NCI-H345 treated with DMSO at 0.1 percent for 48 hours (cell line): ENCODE measurements around the gene LAMB1.
"Not testable (repeated sequence)": the region's sequence is repeated elsewhere in the genome, so short reads cannot be mapped to it uniquely, and the experiment has no call there.

Source experiments
- DNase-seq: peaks from one replicate; lab custom pipeline; 2025; ENCODE audit not compliant: unreplicated experiment; lab: John Stamatoyannopoulos, UW

The LAMB1 gene

DNA sequence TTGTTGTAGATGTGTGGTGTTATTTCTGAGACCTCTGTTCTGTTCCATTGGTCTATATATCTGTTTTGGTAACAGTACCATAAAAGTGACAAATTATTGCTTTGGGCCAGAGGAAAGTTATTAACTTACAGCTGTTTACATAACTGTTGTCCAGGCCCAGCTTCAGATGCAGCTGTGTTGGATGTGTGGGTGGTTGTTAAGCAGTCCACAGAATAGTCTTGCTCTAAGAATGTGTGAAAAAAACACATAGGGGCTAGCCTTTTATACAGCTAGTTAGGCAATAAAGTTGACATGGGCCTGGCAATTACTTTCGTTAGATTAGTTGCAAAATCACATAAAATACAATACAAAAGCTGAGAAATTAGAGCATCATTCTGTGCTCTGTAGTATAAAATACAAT, 80.1 kb downstream of the LAMB1 start:
- no peak for DNase-seq

DNA sequence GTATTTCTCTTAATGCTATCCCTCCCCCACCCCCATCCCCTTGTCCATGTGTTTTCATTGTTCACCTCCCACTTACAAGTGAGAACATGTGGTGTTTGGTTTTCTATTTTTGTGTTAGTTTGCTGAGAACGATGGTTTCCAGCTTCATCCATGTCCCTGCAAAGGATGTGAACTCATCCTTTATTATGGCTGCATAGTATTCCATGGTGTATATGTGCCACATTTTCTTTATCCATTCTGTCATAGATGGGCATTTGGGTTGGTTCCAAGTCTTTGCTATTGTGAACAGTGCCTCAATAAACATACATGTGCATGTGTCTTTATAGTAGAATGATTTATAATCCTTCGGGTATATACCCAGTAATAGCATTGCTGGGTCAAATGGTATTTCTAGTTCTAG, 81.1 kb downstream of the LAMB1 start:
- not testable (repeated sequence) for DNase-seq

DNA sequence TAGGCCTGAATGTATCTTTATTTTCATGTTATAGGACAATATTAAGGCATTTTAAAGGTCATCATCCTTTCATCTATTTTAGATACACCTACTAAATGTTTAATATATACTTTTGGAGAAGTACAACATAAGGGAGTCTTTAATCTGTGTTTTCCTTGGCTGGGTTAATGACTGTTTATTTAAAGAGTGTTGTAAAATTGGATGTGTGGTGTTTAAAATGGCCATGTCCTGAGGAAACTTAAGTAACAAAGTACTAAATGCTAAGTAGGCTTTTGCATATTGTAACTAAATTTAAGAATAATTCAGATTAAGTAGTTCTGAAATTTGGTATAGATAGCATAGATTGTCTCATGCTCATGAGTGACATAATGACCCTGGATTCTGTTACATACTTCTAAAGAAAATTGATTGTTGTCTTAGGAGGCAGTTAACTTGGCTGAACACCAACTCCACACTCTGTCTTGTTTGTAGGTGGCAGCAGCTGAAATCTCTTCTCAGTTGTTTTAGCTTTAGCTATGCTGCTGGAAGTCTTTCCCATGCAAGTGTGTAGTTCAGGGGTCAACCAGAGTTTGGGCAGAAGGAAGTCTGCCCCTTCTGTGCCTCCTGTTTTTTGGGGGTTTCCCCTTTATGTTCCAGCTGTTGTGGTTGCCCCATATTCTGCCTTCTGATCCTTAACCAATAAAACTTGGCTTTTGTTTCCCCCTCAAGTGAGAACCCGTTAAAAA, 82.8 kb downstream of the LAMB1 start:
- no peak for DNase-seq

DNA sequence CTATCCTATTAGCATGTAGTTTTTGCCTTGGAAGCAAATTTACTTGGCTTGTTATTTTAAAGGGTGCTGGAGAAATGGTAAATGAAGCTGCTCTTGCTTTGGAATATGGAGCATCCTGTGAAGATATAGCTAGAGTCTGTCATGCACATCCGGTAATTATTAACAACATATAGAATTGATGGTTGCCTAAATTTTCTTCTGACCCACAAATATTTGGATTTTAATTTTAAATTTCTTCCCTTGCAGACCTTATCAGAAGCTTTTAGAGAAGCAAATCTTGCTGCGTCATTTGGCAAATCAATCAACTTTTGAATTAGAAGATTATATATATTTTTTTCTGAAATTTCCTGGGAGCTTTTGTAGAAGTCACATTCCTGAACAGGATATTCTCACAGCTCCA, 84.0 kb downstream of the LAMB1 start:
- DNase-seq, result no peak

DNA sequence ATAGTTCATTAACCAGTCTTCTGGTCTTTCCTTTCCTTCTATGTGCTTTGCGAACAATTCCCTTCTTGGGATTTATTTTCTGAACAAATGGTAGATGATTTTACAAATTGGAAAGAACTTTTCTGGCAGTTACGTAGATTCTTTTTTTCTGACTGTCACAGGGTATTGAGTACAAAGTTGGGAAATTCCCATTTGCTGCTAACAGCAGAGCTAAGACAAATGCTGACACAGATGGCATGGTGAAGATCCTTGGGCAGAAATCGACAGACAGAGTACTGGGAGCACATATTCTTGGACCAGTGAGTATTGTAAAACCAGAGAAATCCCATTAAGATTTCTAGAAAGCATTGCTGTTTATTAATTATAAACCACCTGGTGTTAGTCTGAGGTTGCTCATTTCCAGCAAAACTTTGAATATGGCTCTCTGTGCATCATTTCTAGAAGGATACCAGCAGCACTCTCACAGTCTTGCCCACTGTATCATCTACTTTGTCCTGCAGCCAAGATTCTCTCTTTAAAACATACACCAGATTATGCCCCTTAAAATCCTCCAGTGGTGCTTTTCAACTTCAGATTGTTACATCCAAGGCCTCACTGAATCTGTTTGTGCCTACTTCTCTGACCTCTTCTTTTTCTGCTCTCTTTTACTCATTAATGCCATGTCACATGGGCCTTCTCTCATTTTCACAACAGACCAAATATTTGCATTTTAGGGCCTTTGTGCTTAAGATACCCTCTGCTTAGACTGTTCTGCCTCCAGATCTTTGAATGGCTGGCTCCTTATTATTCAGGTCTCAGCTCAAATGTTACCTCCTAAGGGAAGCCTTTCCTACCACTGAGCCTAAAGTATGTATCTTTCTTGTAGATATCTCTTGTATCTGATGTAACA, 85.0 kb downstream of the LAMB1 start:
- DNase-seq, result no peak

DNA sequence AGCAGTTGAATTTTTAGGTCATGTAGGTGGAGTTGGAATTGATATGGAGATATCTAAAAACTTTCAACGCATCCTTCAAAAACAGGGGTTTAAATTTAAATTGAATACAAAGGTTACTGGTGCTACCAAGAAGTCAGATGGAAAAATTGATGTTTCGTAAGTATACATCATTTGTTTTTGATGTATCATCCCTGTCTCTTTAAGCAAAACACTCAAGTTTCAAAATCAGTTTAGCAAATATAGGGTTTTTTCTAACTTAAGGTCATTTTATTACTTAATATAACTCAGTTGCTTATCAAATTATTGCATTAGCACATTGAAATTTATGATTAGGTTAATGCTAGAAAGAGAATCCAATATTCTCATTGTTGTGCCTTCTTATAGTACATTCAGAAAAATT, 87.4 kb downstream of the LAMB1 start:
- DNase-seq, result no peak

DNA sequence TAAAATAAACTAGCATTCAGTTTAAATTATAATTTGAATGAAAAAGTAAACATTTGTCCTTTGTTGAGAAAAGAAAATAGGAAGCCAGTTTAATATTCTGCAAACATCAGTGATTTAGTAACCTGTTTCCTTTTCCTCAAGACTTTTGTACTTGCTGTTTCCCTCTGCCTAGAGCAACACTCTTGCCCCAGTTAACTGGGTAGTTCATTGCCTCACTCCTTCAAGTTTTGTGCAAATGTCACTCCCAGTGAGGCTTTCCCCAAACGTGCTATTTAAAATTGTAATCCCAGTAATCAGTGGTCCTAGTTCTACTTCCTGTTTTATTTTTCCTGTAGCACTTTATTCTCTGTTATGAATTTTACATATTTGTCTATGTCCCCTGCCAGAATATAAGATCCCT, 88.1 kb downstream of the LAMB1 start:
- DNase-seq, result no peak

DNA sequence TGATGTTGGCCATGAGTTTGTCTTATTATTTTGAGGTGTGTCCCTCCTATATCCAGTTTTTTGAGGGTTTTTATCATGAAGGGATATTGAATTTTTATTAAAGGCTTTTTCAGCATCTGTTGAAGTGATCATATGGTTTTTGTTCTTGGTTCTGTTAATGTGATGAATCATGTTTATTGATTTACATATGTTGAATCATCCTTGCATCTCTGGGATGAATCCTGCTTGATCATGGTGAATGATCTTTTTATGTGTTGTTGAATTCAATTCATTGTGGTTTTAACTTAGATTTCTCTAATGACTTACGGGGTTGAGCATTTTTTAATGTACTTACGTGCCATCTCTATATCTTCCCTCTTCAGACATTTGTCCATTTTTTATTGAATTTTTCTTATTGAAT, 89.1 kb downstream of the LAMB1 start:
- no peak for DNase-seq

DNA sequence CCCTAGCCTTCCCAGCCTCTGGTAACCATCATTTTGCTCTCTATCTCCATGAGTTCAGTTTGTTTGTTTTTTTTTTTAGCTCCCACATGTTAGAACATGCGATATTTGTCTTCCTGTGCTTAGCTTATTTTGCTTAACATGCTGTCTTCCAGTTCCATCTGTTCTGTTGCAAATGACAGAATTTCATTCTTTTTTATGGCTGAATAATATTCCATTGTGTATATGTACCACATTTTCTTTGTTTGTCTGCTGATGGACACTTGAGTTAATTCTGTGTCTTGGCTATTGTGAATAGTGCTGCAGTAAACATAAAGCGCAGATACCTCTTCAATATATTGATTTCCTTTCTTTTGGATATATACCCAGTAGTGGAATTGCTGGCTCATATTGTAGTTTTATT, 91.0 kb downstream of the LAMB1 start:
- no peak for DNase-seq

DNA sequence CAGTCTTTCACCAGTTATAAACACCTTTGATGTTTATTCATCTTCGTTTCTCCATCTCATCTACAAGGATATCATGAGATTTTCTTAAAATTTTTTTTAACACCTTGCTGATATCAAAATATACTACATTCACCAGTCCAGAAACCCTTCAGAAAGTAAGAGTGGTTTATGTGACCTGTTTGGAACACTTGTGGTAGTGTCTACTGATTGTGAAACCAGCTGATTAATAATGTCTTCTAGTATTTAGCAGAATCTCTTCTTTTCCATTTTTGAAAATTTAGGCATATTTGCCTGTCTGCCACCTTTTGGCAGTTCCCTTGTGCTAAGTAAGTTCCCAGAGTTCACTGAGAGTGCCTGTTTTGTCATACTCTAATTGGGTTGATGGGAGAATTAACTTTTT, 93.5 kb downstream of the LAMB1 start:
- no peak for DNase-seq

DNA sequence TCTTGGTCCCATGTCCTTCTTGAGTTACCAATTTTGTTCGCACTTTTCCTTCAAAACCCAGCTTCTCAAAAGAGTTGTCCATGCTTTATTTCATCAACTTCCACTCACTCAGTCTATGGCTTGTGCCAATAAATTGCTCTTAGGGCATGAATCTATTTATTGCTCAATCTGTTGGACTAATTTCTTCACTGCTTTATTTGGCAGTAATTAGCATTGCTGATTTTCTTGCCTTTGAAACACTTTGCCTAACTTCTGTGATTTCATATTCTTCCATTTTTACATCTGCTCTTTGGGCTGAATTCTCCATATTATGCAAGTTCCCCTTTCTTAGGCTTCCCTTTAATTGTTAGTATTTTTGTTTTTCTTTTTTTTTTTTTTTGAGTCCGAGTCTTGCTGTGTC, 95.2 kb downstream of the LAMB1 start:
- DNase-seq, result no peak

DNA sequence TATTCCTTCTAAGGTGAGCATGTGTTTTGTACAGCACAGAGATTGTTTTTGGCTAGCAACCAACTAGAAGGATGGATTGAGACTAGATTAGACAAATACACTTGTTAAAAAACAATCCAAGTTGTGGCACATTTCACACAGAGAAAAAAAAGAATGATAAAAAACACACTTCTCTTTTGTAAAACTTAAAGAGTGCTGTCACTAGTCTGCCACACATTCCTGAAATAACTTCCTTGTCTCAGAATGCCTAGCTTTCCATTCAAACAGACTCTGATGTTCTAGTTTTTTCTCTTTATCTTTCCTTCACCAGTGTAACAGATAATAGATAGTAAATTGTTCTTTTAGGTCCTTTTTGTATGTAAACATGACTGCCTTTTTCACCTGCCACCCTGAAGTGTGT, 100.6 kb downstream of the LAMB1 start:
- no peak for DNase-seq

DNA sequence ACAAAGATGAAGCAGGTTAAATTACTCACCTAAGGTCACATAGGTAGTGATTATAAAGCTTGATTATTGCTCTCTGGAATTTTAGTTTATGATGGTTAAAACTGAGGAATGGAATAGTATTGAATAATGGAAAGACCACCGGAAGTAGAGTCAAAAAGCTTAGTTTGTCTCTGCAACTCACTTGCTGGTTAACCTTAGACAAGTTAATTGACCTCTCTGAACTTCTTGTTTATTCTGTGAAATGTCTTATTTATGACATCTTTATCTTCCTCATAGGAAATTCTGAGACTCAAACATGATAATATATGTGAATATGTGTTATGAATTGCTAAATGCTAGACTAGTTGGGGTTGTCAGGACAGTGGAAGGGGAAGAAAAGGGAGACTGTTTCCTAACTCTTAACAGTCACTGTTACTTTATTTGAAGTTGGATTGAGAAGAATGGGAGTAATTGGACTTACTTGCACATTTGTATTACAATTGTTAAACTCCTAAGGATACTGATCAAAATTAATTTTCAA, 102.4 kb downstream of the LAMB1 start:
- DNase-seq, result no peak

DNA sequence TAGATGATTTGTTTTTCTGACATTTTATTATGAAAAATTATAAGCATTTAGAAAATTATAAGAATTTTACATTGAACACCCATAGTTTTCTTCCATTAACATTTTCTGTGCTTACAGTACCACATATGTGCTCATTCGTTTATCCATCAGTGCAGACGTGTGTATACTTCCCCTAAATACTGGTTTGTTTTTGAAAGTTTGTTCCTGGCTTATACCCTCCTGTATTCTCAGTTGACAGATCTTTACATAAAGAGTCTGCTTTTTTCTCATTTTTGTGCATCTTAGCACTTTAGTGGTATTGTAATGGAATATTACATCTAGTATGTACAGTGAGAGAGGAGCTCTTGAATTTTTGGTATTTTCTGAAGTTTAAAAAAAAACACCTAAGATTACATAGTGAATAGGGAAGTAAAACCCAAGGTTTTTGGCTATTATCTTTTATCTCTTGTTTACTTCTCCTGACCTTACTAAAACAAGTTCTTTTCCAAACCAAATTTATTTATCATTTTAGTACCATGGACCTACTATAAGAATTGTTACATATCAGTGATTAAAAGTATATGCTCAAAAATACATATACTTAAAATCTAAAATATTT, 103.9 kb downstream of the LAMB1 start:
- no peak for DNase-seq

DNA sequence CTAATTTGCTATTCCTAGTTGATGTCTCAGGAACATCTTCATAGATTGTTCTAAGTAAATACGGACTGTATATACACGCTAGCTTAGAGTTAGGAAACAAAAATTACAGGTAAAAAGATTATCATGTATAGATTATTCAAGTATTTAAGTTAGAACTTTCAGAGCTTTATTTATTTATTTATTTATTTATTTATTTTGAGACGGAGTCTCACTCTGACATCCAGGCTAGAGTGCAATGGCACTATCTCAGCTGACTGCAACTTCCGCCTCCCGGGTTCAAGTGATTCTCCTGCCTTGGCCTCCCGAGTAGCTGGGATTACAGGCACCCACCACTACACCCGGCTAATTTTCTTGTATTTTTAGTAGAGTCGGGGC, 110.6 kb downstream of the LAMB1 start:
- DNase-seq, result not testable (repeated sequence)

DNA sequence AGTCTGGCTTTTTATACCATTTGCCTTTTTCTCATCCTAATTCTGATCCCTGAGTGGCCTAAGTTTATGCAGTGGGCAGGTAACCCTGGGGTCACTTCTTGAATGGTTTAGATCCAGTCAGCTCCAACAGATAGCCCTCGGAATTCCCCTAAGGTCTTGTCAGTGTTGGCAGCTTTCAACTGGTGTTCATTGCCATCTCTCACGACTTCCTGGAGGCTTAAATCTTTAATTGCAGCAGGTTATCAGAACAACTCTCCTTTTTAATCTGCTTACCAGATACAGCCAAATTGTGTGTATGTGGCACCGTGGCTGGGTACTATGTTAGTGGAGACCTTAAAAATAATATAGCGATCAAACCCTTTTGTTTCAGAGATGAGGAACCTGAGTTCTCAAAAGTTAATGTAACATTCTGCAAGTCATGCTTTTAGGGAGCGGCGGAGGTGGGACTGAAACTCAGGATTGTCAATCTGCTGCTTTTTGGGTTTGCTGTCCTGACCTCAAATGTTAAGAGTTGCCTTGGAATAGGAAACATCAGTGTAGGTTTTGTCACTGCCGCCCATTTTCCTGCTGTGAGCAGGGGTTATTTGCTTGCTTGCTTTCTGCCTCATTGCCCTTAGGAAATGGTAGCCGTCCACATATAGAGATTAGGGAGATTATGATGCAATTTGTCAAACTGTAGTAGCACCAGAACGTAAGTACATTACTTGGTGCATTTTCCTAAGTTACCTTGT, 111.2 kb downstream of the LAMB1 start:
- no peak for DNase-seq

DNA sequence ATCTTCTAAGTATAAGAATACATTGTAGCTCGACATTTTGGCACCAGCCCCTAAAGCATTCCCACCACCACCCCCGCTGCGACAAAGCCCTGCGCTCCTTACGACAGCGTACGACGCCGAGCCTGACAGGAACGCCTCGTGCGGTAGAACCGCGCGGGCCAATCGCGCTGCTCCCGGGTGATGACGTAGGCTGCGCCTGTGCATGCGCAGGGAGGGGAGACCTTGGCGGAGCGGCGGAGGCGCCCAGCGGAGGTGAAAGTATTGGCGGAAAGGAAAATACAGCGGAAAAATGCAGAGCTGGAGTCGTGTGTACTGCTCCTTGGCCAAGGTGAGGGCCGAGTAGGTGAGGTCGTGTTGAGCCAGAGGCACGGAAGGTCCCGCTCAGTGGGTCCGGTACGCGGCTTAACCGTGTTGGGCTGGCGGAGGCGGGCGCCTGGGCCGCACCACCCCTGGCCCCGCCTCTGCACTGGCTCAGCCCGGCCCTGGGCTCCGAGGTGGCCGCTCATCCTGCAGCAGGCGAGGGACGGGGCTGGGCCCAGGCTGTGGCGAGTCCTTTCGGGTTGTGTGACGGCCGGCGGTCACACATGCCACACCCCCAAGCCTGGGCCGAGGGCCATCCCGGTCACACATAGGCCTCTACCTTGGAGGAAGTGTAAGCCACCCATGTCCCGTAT, 111.9 kb downstream of the LAMB1 start, which contains the start of gene DLD:
DLD (plus strand) TSS at position 222 of the 674 bp plus-strand sequence; CDS start at position 290, 68 bp downstream.
- peak; percentile 83 for DNase-seq

DNA sequence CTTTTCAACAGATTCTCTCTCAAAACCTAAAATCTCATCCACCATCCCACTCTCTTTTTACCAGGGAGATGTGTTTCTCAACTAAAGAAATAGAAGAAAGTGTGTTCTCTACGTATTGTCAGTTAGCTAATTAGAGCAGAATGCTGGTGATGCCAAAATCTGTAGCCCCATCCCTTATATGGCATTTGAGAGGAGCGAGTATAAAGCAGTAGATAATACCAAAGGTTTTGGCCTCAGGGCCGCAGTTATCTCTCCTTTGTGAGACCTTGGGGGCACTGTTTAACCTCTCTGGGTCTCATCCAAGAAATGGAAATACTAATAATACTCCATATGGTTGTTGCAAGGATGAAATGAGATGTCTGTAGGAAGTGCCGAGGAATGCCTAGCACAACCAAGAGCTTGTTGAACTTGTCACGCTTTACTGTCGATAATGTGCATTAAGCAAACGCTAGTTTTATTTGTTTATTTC, 112.4 kb downstream of the LAMB1 start:
- DNase-seq, result no peak

DNA sequence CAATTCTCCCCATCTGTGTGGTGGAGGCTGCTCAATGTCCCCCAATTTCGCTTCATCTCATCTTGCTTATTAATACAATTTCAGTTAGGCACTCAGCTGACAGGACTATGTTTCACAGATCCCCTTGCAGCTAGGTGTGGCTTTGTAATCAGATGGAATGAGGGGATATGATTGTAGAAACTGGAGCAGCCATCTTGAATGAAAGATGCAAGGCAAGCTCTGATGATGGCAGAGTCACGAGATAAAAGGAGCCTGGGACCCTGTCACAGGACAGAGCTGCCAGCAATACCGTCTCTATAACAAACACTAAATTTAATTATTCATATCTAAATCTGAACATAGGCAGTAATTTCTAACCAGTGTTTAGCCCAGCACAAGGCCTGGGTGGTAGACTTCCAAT, 113.0 kb downstream of the LAMB1 start:
- DNase-seq, result no peak

DNA sequence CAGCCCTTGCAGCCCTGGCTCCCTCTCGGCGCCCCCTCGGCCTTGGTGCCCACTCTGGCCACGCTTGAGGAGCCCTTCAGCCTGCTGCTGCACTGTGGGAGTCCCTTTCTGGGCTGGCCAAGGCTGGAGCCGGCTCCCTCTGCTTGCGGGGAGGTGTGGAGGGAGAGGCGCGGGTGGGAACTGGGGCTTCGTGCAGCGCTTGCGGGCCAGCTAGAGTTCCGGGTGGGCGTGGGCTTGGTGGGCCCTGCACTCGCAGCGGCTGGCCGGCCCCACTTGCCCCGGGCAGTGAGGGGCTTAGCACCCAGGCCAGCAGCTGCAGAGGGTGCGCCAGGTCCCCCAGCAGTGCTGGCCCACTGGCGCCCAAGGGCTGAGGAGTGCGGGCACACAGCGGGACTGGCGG, 115.1 kb downstream of the LAMB1 start:
- DNase-seq, result not testable (repeated sequence)
